GM23338 (cell line): Measurements from ENCODE around the gene ENDOU.

Source experiments
- CREB1 ChIP-seq: fragments of 250-450 bp; sonication (Bioruptor Pico); IDR thresholded peaks from 2 replicates; pipeline ENCODE4 v1.5.0; 2020; ENCODE audit warnings: low read depth, mild to moderate bottlenecking, moderate library complexity
- CTCF ChIP-seq, 2 experiments: fragments of 200-600 bp in 1 of 2; sonication (generic) in 1 of 2; conservative IDR thresholded peaks; 2 replicates each; pipeline versions ENCODE4 v1.5.1 to v1.6.1; 2016 to 2017; ENCODE audit warnings: antibody characterized with exemption in 2 of 2, low read depth in 2 of 2, mild to moderate bottlenecking in 2 of 2, moderate library complexity in 1 of 2
- ETS1 ChIP-seq: IDR thresholded peaks from 2 replicates; pipeline ENCODE4 v1.6.1; 2016; ENCODE audit warnings: antibody characterized with exemption
- EZH2 ChIP-seq: fragments of 200-600 bp; sonication (generic); IDR thresholded peaks from one replicate; pipeline ENCODE4 v1.8.0; 2017; ENCODE audit warnings: antibody characterized with exemption, mild to moderate bottlenecking, low read depth; ENCODE audit not compliant: unreplicated experiment
- EZH2phosphoT487 ChIP-seq: fragments of 200-600 bp; sonication (generic); IDR thresholded peaks from one replicate; pipeline ENCODE4 v1.8.1; 2018; ENCODE audit warnings: antibody characterized with exemption; ENCODE audit not compliant: unreplicated experiment
- JUNB ChIP-seq: IDR thresholded peaks from one replicate; pipeline ENCODE4 v1.6.1; 2016; ENCODE audit warnings: antibody characterized with exemption; ENCODE audit not compliant: unreplicated experiment
- POLR2AphosphoS5 ChIP-seq: IDR thresholded peaks from 2 replicates; pipeline ENCODE4 v1.6.1; 2016; ENCODE audit warnings: antibody characterized with exemption, low read depth
- REST ChIP-seq: IDR thresholded peaks from one replicate; pipeline ENCODE4 v1.6.1; 2018; ENCODE audit warnings: antibody characterized with exemption; ENCODE audit not compliant: unreplicated experiment
- STAT1 ChIP-seq: IDR thresholded peaks from one replicate; pipeline ENCODE4 v1.6.1; 2016; ENCODE audit warnings: antibody characterized with exemption; ENCODE audit not compliant: unreplicated experiment
- ZNF114 ChIP-seq: fragments of 250-450 bp; sonication (Bioruptor Pico); IDR thresholded peaks from 2 replicates; pipeline ENCODE4 v1.5.0; 2020; ENCODE audit warnings: mild to moderate bottlenecking, moderate library complexity

- no peak for TF ChIP-seq CTCF (conservative IDR thresholded peaks at IDR 0.05; ENCODE audit: low read depth in 2 of 2)
- TF ChIP-seq EZH2: no peak
- TF ChIP-seq POLR2AphosphoS5: no peak
- no peak for TF ChIP-seq REST
- no peak for TF ChIP-seq ETS1
- TF ChIP-seq ZNF114 (CRISPR knock-in tag): no peak
- TF ChIP-seq EZH2phosphoT487: no peak
- TF ChIP-seq JUNB: no peak
- no peak for TF ChIP-seq CREB1
- TF ChIP-seq STAT1: no peak
Observed at GRCh38 chr12:47747126-47747525, 21.8 kb upstream of the ENDOU start.
